Panc1 (cell line): ENCODE data around the gene ATP1A1. TPM values are rescaled to one million over a fixed set of nuclear protein-coding genes. Genes with fewer than 3 reads are reported as not detected.

Experiments
- ATAC-seq: fragments of 200-7000 bp; cut with Tn5 transposase; 2 replicates; pipeline ENCODE4 v1.9.1; 2020; ENCODE audit warnings: mild to moderate bottlenecking, moderate library complexity
- BruUV-seq: library from RNA; stranded (reverse); fragments of 400-500 nt; replicated peaks from 2 replicates; lab custom pipeline; 2021; lab: Mats Ljungman, UMichigan
- CTCF ChIA-PET: fragments of 300-600 bp; sonication (Branson Sonifier 250); formaldehyde crosslinking; loops from one replicate; lab custom pipeline; 2022; ENCODE audit warnings: antibody characterized with exemption; lab: Charles Lee
- POLR2A ChIA-PET: fragments of 300-600 bp; sonication (Branson Sonifier 250); formaldehyde crosslinking; loops from one replicate; lab custom pipeline; 2022; ENCODE audit warnings: antibody characterized with exemption; lab: Charles Lee
- DNase-seq: peaks from one replicate; pipeline ENCODE4 v3.0.0-alpha.2; 2010; ENCODE audit warnings: low read depth, low spot score
- H3K27ac ChIP-seq: 2 replicates; pipeline ENCODE4 v1.5.1; 2011; ENCODE audit warnings: mild to moderate bottlenecking, low read length, inconsistent platforms
- H3K27me3 ChIP-seq: fragments of 200-500 bp; sonication (Bioruptor generic); 2 replicates; pipeline ENCODE4 v1.6.0; 2014; ENCODE audit warnings: low read length, inconsistent platforms; ENCODE audit not compliant: control insufficient read depth, insufficient read depth
- H3K36me3 ChIP-seq: fragments of 200-500 bp; sonication (Bioruptor generic); 2 replicates; pipeline ENCODE4 v1.5.1; 2014; ENCODE audit warnings: inconsistent platforms, mild to moderate bottlenecking, low read length, moderate library complexity; ENCODE audit not compliant: control insufficient read depth, insufficient read depth
- H3K4me1 ChIP-seq: 2 replicates; pipeline ENCODE4 v1.5.1; 2011; ENCODE audit warnings: inconsistent platforms, mild to moderate bottlenecking, low read length, moderate library complexity; ENCODE audit not compliant: control insufficient read depth, insufficient read depth
- H3K4me3 ChIP-seq, 2 experiments: 2 replicates each; pipeline ENCODE4 v1.5.1; 2011 to 2012; ENCODE audit warnings: low read depth in 2 of 2, low read length in 2 of 2, mild to moderate bottlenecking in 2 of 2, inconsistent platforms in 1 of 2, moderate library complexity in 1 of 2
- H3K9me3 ChIP-seq: fragments of 200-500 bp; sonication (Bioruptor generic); 2 replicates; pipeline ENCODE4 v1.5.1; 2014; ENCODE audit warnings: low read depth, mild to moderate bottlenecking, inconsistent platforms, low read length, moderate library complexity; ENCODE audit not compliant: control insufficient read depth, insufficient read depth
- POLR2AphosphoS5 ChIP-seq: IDR thresholded peaks from 2 replicates; pipeline ENCODE4 v1.6.1; 2012; ENCODE audit warnings: mild to moderate bottlenecking, low read depth, low read length, moderate library complexity
- SIN3A ChIP-seq: IDR thresholded peaks from 2 replicates; pipeline ENCODE4 v1.6.1; 2012; ENCODE audit warnings: low read depth, mild to moderate bottlenecking, low read length, moderate library complexity, borderline replicate concordance; ENCODE audit not compliant: insufficient read depth
- TCF7L2 ChIP-seq: IDR thresholded peaks from 2 replicates; pipeline ENCODE4 v1.6.1; 2011; ENCODE audit warnings: mild to moderate bottlenecking, low read depth, low read length, inconsistent platforms
- in situ Hi-C: cut with HindIII; loops from 2 replicates; pipeline ENCODE4 v1.10.0; 2016; ENCODE audit warnings: low sequenced_read_pairs, low pct_unique_long_range_greater_than_20kb
- intact Hi-C: fragments of 100-400 bp; cut with micrococcal nuclease; formaldehyde crosslinking; loops from one replicate; pipeline ENCODE4 v1.10.0; 2022; ENCODE audit not compliant: unreplicated experiment
- total RNA-seq: library from RNA; stranded (reverse); gene quantifications from one replicate; pipeline ENCODE4 v1.2.1, GENCODE V29; 2021; ENCODE audit not compliant: unreplicated experiment
- TF ChIP-seq, protein P1 (sequence below): fragments of 450-650 bp; IDR thresholded peaks from 2 replicates; pipeline ENCODE4 v1.5.1; 2017; ENCODE audit warnings: mild to moderate bottlenecking
- TF ChIP-seq, protein P2 (sequence below), 2 experiments: IDR thresholded peaks; 2 replicates each; pipeline ENCODE4 v1.6.1; 2011 to 2012; ENCODE audit warnings: low read depth in 2 of 2, control low read depth in 1 of 2, low read length in 1 of 2, mild to moderate bottlenecking in 1 of 2, moderate library complexity in 1 of 2; ENCODE audit not compliant: insufficient read depth in 1 of 2

ATP1A1 gene
- total RNA-seq, 1 experiment from 2014 or later: 131 TPM

DNA sequence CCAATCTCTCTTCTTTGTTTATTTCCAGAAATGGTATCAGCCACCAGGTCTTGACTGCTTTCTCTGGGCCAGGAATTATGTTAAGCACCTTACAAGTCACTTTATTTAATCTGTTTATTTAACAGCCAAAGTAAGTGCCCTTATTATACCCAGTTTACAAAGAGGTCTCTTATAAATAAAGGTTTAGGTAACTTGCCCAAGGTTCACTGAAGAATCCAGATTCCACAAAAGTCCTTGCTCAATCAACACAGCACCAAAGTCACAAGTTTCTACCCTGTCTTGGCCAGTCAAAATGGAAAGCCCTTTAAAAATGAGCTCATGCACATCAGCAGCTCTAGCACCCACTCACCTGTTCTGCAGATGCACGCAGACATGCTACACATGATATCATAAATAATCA, 28.0 kb upstream of the ATP1A1 start:
- Histone ChIP-seq H3K4me1 (no peaks in the 10 kb centered on the region), H3K27ac (no peak overlapping the region), H3K27me3 (no peaks in the 10 kb centered on the region; the same call in 1 of the 2 replicates), H3K9me3 (no peaks in the 10 kb centered on the region), H3K4me3 (no peak overlapping the region), H3K36me3 (no peaks in the 10 kb centered on the region)
- BruUV-seq: no TSS peak
- intact Hi-C loops (no loop called here), in situ Hi-C loops (no loop called here)
- no peak for DNase-seq
- POLR2A ChIA-PET: no interaction called here
- TF ChIP-seq, protein P1, sequence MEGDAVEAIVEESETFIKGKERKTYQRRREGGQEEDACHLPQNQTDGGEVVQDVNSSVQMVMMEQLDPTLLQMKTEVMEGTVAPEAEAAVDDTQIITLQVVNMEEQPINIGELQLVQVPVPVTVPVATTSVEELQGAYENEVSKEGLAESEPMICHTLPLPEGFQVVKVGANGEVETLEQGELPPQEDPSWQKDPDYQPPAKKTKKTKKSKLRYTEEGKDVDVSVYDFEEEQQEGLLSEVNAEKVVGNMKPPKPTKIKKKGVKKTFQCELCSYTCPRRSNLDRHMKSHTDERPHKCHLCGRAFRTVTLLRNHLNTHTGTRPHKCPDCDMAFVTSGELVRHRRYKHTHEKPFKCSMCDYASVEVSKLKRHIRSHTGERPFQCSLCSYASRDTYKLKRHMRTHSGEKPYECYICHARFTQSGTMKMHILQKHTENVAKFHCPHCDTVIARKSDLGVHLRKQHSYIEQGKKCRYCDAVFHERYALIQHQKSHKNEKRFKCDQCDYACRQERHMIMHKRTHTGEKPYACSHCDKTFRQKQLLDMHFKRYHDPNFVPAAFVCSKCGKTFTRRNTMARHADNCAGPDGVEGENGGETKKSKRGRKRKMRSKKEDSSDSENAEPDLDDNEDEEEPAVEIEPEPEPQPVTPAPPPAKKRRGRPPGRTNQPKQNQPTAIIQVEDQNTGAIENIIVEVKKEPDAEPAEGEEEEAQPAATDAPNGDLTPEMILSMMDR: no peak
- TF ChIP-seq, protein P2, sequence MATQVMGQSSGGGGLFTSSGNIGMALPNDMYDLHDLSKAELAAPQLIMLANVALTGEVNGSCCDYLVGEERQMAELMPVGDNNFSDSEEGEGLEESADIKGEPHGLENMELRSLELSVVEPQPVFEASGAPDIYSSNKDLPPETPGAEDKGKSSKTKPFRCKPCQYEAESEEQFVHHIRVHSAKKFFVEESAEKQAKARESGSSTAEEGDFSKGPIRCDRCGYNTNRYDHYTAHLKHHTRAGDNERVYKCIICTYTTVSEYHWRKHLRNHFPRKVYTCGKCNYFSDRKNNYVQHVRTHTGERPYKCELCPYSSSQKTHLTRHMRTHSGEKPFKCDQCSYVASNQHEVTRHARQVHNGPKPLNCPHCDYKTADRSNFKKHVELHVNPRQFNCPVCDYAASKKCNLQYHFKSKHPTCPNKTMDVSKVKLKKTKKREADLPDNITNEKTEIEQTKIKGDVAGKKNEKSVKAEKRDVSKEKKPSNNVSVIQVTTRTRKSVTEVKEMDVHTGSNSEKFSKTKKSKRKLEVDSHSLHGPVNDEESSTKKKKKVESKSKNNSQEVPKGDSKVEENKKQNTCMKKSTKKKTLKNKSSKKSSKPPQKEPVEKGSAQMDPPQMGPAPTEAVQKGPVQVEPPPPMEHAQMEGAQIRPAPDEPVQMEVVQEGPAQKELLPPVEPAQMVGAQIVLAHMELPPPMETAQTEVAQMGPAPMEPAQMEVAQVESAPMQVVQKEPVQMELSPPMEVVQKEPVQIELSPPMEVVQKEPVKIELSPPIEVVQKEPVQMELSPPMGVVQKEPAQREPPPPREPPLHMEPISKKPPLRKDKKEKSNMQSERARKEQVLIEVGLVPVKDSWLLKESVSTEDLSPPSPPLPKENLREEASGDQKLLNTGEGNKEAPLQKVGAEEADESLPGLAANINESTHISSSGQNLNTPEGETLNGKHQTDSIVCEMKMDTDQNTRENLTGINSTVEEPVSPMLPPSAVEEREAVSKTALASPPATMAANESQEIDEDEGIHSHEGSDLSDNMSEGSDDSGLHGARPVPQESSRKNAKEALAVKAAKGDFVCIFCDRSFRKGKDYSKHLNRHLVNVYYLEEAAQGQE (IDR thresholded peaks at IDR 0.05; ENCODE audit: insufficient read depth in 1 of 2, low read depth in 2 of 2, low read length in 1 of 2): no peak
- no peak for TF ChIP-seq TCF7L2
- TF ChIP-seq SIN3A: no peak
- no peak for TF ChIP-seq POLR2AphosphoS5
- no peak for ATAC-seq
- CTCF ChIA-PET: no interaction called here

DNA sequence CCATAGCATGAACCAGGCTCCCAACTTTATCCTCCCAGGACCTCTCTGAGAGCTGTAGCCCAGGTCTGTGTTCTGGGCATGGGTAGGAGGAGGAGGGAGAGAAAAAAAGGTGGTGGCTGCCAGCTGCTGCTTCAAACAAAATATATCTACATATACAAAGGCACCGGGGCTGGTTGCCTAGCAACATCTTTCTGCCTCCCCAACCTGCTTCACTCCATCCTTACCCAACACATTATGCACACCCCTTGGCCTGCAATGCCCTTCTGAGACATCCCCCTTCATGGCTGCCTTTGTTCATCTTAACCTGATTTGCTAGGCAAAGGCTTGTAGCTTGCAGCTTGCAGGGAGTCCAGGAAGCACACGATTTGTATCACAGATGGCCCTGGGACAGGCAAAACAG, 27.2 kb upstream of the ATP1A1 start:
- intact Hi-C loops: no loop called here
- no peak overlapping the region for H3K27ac ChIP-seq
- BruUV-seq: no TSS peak
- ATAC-seq (no peak), DNase-seq (no peak)
- no peaks in the 10 kb centered on the region for H3K9me3 ChIP-seq
- ChIA-PET CTCF (no interaction called here), POLR2A (no interaction called here)
- no peak overlapping the region for H3K4me3 ChIP-seq
- H3K27me3 ChIP-seq: no peaks in the 10 kb centered on the region; the same call in 1 of the 2 replicates
- H3K4me1 ChIP-seq: no peaks in the 10 kb centered on the region
- in situ Hi-C loops: no loop called here
- no peak for TF ChIP-seq POLR2AphosphoS5
- TF ChIP-seq, protein P2 (IDR thresholded peaks at IDR 0.05; ENCODE audit: insufficient read depth in 1 of 2, low read depth in 2 of 2, low read length in 1 of 2): no peak
- no peak for TF ChIP-seq SIN3A
- TF ChIP-seq TCF7L2: no peak
- TF ChIP-seq, protein P1: no peak
- H3K36me3 ChIP-seq: no peaks in the 10 kb centered on the region
